RCC 7860 (cell line): ENCODE results near the gene MAD1L1.
"Not testable (repeated sequence)": the region's sequence is repeated elsewhere in the genome, so short reads cannot be mapped to it uniquely, and the experiment has no call there.

Experiments used
- DNase-seq: peaks from one replicate; pipeline ENCODE4 v3.0.0-alpha.2; 2015; ENCODE audit warnings: low spot score
- FAIRE-seq: peaks from 2 replicates; lab custom pipeline; 2012; peaks lifted over from hg19 to GRCh38; lab: Jason Lieb, UNC

MAD1L1 gene

DNA sequence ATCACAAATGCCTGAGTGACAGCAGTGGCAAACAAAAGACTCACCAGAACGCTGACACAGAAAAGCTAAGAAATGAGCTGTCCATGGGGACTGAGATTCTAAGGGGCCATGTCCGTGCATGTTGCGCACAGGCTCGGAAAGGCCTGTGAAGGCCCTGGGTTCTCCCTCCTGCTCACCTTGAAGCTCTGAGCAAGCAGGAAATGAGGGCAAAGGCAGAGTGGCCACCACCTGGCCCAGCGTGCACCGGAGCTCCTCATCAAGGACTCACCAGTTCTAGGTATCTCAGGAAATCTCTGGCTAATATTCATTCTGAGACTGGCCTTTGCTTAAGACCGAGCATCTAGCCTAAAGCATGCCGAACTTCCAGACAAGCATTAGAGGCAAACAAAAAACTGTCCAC is 52.7 kb downstream of the MAD1L1 start:
- no peak for FAIRE-seq

GRCh38 chr7:2175514-2175913 is 57.2 kb downstream of the MAD1L1 start:
- DNase-seq (peak; percentile 80), FAIRE-seq (peak; percentile 93)

More for the DNA sequence above, 52.7 kb downstream of the MAD1L1 start:
- no peak for DNase-seq

- no peak for DNase-seq
- no peak for FAIRE-seq
These were observed 57.7 kb downstream of the MAD1L1 start for GRCh38 chr7:2175091-2175490.

DNA sequence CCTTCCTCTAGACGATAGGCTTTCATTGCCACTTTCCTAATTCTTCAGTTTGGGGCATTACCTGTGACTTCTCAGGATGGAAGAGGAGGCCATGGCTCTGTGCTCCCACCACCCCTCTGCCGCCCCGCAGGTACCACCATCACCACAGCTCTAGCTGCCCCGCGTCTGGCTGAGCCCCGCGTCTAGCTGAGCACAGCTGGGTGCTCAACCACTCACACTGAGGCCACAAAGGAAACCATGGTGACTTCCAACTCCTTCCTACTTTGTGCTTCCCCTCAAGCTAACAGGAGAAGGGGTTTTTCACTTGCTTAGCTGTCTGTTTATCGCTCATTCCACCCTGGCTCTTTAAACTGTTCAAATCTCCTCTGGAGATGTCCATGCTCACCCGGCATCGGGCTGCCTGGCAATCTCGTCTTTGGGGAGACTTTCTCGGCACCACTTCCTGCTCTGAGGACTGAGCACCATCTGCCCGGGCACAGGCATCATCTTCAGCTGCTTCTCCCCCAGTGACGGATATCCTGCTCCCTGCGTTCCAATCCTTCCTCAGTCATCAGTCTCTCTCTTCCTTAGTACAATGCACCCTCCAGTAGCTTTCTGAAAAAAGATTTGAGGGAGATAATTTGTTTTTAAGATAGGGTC is 59.4 kb downstream of the MAD1L1 start:
- FAIRE-seq, result no peak
- no peak for DNase-seq

- FAIRE-seq, result no peak
- DNase-seq, result no peak
These were observed 60.2 kb downstream of the MAD1L1 start for GRCh38 chr7:2172311-2173188.

- DNase-seq (no peak), FAIRE-seq (no peak)
These were observed 60.9 kb downstream of the MAD1L1 start for GRCh38 chr7:2171855-2172254.

DNA sequence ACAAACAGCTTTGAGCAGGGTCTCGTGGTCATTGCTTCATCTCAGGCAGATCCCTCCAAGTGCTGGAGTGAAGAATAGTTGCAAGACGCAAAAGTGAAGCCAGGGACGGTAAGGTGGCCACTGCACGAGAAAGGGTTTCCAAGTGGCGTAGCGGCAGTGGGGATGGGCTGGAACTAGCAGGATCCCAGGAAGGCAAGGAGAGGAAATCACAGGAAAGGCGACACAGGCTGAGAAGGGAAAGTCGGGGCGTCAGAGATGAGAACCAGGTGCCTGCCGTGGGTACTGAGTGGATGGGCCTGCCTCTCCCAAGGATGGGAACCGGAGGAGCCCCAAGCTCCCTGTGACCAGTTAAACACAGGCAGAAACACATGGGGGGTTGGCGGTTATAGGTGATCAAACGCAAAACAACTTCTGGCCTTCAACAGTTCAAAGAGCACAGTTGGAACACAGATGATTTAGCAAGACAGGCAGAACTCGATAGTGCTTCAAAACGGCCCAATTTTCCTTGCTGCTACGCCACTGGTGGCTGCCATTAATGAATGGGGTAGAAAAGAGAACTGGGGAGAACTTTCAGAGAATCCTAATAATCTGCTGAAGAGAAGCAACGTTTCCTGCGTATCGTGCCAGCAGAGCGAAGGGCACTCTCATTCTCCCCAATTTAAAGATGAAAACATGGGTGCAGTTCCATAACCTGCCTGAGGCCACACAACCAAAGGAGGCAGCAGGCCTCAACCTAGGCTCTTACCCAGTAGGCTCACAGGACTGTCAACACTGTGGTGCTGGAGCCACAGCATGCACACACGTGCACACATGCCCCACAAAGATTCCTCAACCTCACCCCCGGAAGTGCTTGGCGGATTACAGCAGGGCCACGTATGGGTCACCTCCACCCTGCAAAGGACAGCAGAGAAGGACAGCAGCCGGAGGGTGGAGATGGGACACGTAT is 61.9 kb downstream of the MAD1L1 start:
- FAIRE-seq (no peak), DNase-seq (no peak)

- FAIRE-seq (no peak), DNase-seq (no peak)
These were observed 62.7 kb downstream of the MAD1L1 start for GRCh38 chr7:2169923-2170575.

GRCh38 chr7:2168615-2169311 is 64.0 kb downstream of the MAD1L1 start:
- DNase-seq (no peak), FAIRE-seq (no peak)

DNA sequence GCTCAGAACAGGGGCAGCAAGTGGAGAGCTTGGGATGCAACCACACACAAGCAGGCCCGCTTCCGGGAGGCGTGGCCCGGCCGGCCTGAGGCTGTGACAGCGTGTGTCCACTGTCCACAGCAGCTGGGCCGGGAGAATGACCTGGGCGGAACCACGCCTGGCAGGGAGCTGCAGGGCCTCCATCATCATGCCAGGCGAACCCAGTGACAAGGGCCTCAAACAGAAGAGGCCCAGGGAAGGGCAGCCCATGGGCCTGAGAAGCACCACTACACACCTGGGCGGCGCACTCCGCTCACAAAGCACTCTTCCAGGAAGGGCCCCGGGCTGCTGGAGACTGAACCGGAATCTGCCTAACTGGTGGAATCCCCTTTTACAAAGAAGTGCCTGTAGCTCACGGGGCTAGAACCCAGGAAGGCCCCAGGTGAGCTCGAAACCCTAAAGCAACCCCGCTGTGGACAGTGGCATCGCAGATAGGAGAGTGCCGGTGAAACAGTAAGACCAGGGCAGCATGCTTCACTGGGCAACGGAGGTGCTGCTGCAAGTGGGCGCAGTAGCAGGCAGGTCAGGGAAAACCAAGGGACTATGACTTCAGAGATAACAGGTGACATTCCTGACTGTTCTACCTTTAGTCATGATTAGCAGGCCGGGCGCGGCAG is 66.0 kb downstream of the MAD1L1 start:
- DNase-seq (no peak), FAIRE-seq (no peak)

GRCh38 chr7:2165610-2166594 is 66.8 kb downstream of the MAD1L1 start:
- no peak for DNase-seq

DNA sequence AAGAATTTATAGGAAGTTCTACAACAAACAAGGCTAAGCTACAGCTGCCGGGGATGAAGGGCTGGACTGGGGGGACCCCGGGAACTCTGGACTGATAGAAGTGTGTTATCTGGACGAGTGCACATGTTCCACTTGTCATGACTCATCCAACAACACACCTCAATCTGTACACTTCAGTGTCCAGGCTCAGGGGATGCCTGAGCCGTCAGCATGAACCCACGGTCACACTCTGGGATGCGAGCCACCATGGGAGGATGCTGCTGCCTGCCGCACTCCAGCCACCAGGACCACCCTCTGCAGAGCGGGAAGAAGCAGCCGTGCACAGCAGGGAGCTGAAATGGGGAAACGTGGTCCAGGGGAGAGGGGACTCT is 67.5 kb downstream of the MAD1L1 start:
- DNase-seq (no peak), FAIRE-seq (no peak)

More at GRCh38 chr7:2165610-2166594, 66.8 kb downstream of the MAD1L1 start:
- FAIRE-seq, result no peak

GRCh38 chr7:2164646-2165045 is 68.1 kb downstream of the MAD1L1 start:
- no peak for FAIRE-seq
- no peak for DNase-seq

- no peak for DNase-seq
- FAIRE-seq, result no peak
These were observed 68.9 kb downstream of the MAD1L1 start for GRCh38 chr7:2163600-2164555.

DNA sequence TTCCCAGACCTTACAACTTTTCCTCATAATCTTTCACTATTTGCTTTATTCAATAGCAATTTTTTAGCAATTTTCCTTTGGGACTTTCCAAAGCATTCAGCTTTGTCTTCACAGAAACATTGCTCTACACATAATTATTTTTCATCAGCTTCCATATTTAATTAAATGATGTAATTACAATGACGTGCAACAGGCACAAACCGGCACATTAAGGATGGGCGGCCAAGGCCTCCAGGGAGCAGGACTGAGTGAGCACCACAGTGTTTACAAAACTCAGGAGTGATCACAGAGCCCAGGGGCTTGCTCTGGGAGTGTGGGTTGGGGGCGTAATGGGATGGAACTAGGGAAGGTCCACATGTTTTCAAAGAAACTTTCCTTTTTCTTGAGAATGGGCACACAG is 69.8 kb downstream of the MAD1L1 start:
- FAIRE-seq (no peak), DNase-seq (no peak)

DNA sequence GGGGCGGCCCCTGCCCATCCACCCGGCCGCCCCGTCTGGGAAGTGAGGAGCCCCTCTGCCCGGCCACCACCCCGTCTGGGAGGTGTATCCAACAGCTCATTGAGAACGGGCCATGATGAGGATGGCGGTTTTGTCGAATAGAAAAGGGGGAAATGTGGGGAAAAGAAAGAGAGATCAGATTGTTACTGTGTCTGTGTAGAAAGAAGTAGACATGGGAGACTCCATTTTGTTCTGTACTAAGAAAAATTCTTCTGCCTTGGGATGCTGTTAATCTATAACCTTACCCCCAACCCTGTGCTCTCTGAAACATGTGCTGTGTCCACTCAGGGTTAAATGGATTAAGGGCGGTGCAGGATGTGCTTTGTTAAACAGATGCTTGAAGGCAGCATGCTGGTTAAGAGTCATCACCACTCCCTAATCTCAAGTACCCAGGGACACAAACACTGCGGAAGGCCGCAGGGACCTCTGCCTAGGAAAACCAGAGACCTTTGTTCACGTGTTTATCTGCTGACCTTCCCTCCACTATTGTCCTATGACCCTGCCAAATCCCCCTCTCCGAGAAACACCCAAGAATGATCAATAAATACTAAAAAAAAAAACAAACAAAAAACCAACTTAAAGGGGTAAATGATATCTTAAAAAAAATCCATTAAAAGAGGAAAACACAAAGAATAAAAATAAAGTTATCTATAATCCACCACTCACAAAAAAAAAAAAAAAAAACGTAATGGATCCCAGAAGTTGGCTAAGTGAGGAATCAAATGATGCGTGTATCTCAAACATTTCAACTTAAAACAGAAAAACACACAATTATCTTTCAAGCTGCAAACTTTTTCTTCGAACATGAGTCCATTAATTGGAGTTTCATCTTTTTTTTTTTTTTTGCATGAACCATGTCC is 70.5 kb downstream of the MAD1L1 start:
- DNase-seq, FAIRE-seq: not testable (repeated sequence)
